ENCODE measurements around the gene C1orf232. TPM values are rescaled to one million over a fixed set of nuclear protein-coding genes. Genes with fewer than 3 reads are reported as not detected.
A peak's percentile ranks its signal among the peaks of the same experiment; 100 is the strongest.

The C1orf232 gene
- total and polyA plus RNA-seq, 9 of the 15 experiments (the other 6 are each of a cell fraction or from before 2014, with no cell fraction given), result not detected

DNA sequence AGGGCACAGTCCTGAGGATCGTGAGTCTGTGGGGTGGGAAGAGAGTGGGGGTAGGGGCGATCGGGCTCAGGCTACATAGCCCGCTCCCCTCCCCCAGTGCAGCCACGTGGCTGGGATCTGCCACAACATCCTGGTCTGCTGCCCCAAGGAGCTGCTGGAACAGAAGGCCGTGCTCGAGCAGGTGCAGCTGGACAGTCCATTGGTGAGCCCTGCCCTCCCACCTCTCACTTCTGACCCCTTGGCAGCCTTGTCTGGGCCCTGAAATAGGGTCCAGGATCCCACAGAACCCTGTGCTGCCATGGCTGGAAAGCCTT is 13.6 kb upstream of the C1orf232 start:
- no peaks in the 10 kb centered on the region for H3K9me1 ChIP-seq (ENCODE audit: control insufficient read depth, insufficient read depth, low read length)
- H3K36me3 ChIP-seq (ENCODE audit: control insufficient read depth, insufficient read depth, low read length), result no peaks in the 10 kb centered on the region
- H3K4me3 ChIP-seq, result no peak overlapping the region
- intact Hi-C loops (cut with micrococcal nuclease) (no loop called here), in situ Hi-C loops (cut with MboI) (no loop called here)
- H3K9me3 ChIP-seq (replicated peaks; ENCODE audit: control insufficient read depth, insufficient read depth, low read depth, low read length), result no peaks in the 10 kb centered on the region
- CTCF ChIA-PET (ENCODE audit: low intra/inter-chr PET ratio), result no interaction called here
- H2AFZ ChIP-seq (ENCODE audit: low read depth, low read length), result no peak overlapping the region
- no peaks in the 10 kb centered on the region for H3K79me2 ChIP-seq (ENCODE audit: control insufficient read depth, insufficient read depth, low read length)
- H3K27ac ChIP-seq (ENCODE audit: extremely low read depth, low read depth, low read length), result no peak overlapping the region
- H4K20me1 ChIP-seq (replicated peaks; ENCODE audit: control insufficient read depth, insufficient read depth, low read length), result no peaks in the 10 kb centered on the region
- BruUV-seq (replicated peaks), result no TSS peak
- no peaks in the 10 kb centered on the region for H3K27me3 ChIP-seq (ENCODE audit: control insufficient read depth in 2 of 2, insufficient read depth in 2 of 2, low read length in 2 of 2)
- no peak for ATAC-seq
- H3K4me2 ChIP-seq (ENCODE audit: insufficient read depth, low read length), result no peak overlapping the region
- no peak for FAIRE-seq
- peaks cover 17 to 27% of the 10 kb centered on the region in 2 experiments for H3K4me1 ChIP-seq (replicated peaks in 1 of 2; ENCODE audit: control insufficient read depth in 2 of 2, insufficient read depth in 2 of 2, low read length in 2 of 2)
- 59% methylated on average over 6 of the region's 7 CpGs for WGBS (ENCODE audit: insufficient coverage, low coverage, missing lambda C conversion rate)
- POLR2A ChIA-PET, result interaction anchor here (0.7 to 1.9 kb wide), 4 partner anchors 8 to 141 kb away, joined by 3 to 7 read pairs (median 4); partner anchors contain the start of gene ZNF593OS
- no peak for DNase-seq (ENCODE audit: extremely low read depth in 1 of 4, low spot score in 3 of 4)
- H3K9ac ChIP-seq (ENCODE audit: insufficient read depth in 1 of 2, low read depth in 2 of 2, low read length in 2 of 2), result peak overlapping the region in 1 of 2 experiments; percentile 60; a peak in 2 of 4 replicates
- no peak for TF ChIP-seq ID3 (CRISPR knock-in tag; IDR thresholded peaks at IDR 0.05)
- no peak for TF ChIP-seq ID3 (tag; IDR thresholded peaks at IDR 0.05)
- no peak for TF ChIP-seq TARDBP (IDR thresholded peaks at IDR 0.05)
- no peak for TF ChIP-seq BRCA1 (IDR thresholded peaks at IDR 0.05)
- no peak for TF ChIP-seq BRCA1 (CRISPR knock-in tag; IDR thresholded peaks at IDR 0.05)
- no peak for TF ChIP-seq HDGF (IDR thresholded peaks at IDR 0.05)
- no peak for TF ChIP-seq SRF (CRISPR knock-in tag; IDR thresholded peaks at IDR 0.05)
- TF ChIP-seq ZNF124 (CRISPR knock-in tag; IDR thresholded peaks at IDR 0.05), result no peak
- TF ChIP-seq ZNF395 (CRISPR knock-in tag; IDR thresholded peaks at IDR 0.05), result no peak
- no peak for TF ChIP-seq FOXA1 (IDR thresholded peaks at IDR 0.05; ENCODE audit: borderline replicate concordance)
- TF ChIP-seq NR1H2 (CRISPR knock-in tag; IDR thresholded peaks at IDR 0.05), result no peak
- TF ChIP-seq ZNF785 (CRISPR knock-in tag; IDR thresholded peaks at IDR 0.05), result no peak
- no peak for TF ChIP-seq ZNF280B (CRISPR knock-in tag; IDR thresholded peaks at IDR 0.05)
- TF ChIP-seq, protein P1, sequence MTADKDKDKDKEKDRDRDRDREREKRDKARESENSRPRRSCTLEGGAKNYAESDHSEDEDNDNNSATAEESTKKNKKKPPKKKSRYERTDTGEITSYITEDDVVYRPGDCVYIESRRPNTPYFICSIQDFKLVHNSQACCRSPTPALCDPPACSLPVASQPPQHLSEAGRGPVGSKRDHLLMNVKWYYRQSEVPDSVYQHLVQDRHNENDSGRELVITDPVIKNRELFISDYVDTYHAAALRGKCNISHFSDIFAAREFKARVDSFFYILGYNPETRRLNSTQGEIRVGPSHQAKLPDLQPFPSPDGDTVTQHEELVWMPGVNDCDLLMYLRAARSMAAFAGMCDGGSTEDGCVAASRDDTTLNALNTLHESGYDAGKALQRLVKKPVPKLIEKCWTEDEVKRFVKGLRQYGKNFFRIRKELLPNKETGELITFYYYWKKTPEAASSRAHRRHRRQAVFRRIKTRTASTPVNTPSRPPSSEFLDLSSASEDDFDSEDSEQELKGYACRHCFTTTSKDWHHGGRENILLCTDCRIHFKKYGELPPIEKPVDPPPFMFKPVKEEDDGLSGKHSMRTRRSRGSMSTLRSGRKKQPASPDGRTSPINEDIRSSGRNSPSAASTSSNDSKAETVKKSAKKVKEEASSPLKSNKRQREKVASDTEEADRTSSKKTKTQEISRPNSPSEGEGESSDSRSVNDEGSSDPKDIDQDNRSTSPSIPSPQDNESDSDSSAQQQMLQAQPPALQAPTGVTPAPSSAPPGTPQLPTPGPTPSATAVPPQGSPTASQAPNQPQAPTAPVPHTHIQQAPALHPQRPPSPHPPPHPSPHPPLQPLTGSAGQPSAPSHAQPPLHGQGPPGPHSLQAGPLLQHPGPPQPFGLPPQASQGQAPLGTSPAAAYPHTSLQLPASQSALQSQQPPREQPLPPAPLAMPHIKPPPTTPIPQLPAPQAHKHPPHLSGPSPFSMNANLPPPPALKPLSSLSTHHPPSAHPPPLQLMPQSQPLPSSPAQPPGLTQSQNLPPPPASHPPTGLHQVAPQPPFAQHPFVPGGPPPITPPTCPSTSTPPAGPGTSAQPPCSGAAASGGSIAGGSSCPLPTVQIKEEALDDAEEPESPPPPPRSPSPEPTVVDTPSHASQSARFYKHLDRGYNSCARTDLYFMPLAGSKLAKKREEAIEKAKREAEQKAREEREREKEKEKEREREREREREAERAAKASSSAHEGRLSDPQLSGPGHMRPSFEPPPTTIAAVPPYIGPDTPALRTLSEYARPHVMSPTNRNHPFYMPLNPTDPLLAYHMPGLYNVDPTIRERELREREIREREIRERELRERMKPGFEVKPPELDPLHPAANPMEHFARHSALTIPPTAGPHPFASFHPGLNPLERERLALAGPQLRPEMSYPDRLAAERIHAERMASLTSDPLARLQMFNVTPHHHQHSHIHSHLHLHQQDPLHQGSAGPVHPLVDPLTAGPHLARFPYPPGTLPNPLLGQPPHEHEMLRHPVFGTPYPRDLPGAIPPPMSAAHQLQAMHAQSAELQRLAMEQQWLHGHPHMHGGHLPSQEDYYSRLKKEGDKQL (CRISPR knock-in tag; IDR thresholded peaks at IDR 0.05; ENCODE audit: borderline replicate concordance), result no peak
- no peak for TF ChIP-seq TAF9B (IDR thresholded peaks at IDR 0.05; ENCODE audit: partially characterized antibody)
- TF ChIP-seq SREBF1 (IDR thresholded peaks at IDR 0.05; ENCODE audit: borderline replicate concordance, low read depth, low read length), result no peak
- no peak for TF ChIP-seq PML (IDR thresholded peaks at IDR 0.05; ENCODE audit: low read length)
